G401 (cell line): Measurements from ENCODE around the gene CACNG3. TPM values are rescaled to one million over a fixed set of nuclear protein-coding genes. Genes with fewer than 3 reads are reported as not detected.
"Not testable (repeated sequence)": the region's sequence is repeated elsewhere in the genome, so short reads cannot be mapped to it uniquely, and the experiment has no call there.

Experiments used
- DNase-seq: peaks from one replicate; pipeline ENCODE4 v3.0.0-alpha.2; 2015; ENCODE audit warnings: low spot score
- in situ Hi-C: cut with HindIII; loops from 2 replicates; pipeline ENCODE4 v1.10.0; 2016; ENCODE audit warnings: low sequenced_read_pairs, mixed read lengths
- total RNA-seq: library from RNA; depleted of rRNA; stranded (reverse); fragments of >200 nt; shearing (Covaris generic); gene quantifications from 2 replicates; pipeline ENCODE4 v1.2.3, GENCODE V29; 2014; rRNA removed

The CACNG3 gene
- not detected in 2 replicates for total RNA-seq

DNA sequence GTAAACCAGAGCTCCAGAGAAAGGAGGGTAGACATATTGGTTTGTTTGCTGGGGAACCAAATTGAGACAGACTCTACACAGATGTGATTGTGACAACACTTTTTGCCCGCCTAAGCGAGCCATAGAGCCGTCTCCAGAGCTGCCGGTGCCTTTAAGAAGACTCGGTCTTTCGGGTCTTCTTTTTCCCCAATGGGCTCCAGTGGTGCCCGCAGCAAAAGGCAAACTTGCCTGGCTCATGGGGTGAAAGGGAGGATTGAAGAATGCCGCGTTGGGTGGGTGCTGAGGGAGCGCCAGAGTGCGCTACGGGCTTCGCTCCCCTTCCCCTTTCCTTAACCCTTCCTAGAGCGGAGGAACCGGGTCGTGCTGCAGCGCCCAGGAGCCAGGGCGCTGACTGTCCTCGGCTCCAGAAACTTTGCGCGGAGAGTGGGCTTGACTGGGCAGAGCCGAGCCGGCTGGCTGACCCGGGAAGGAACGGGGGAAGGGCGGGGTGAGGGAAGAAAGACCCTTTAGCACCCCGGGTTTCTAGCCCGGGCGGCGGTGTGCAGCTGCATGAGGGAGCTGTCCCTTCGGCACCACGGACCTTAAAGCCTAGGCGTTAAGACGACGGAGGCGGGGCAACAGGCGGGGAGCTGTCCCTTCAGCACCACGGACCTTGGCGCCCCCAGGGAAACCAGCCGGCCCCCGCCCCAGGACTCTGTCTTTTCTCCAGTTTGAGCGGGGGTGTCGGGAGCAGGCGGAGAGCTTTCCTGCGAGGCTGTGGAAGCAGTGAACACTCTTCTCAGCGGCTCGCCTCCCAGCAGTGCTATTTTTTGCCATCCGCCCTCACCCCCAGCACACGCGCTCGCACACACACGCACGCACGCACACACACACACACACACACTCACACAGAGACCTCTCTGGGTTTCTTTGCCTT is at the start of gene CACNG3:
Gene CACNG3, plus strand, starts transcription at position 880 of the 916 bp plus-strand sequence. CDS start 420 bp downstream, outside the sequence.
- in situ Hi-C loops, result no loop called here
- no peak for DNase-seq

DNA sequence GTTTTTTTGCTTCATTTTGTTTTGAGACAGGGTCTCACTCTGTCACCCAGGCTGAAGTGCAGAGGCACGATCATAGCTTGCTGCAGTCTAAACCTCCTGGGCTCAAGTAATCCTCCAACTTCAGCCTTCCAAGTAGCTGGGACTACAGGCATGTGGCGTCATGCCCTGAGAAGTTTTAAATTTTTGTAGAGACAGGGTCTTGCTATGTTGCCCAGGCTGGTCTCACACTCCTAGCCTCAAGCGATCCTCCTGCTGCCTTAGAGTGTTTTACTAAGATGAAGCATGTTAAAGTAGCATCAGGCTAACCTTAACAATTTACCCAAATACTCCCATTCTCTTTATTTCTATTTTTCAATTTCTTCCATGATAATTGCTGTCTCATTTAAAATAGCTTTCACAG is 49.2 kb upstream of the CACNG3 start:
- no peak for DNase-seq
- in situ Hi-C loops, result no loop called here

DNA sequence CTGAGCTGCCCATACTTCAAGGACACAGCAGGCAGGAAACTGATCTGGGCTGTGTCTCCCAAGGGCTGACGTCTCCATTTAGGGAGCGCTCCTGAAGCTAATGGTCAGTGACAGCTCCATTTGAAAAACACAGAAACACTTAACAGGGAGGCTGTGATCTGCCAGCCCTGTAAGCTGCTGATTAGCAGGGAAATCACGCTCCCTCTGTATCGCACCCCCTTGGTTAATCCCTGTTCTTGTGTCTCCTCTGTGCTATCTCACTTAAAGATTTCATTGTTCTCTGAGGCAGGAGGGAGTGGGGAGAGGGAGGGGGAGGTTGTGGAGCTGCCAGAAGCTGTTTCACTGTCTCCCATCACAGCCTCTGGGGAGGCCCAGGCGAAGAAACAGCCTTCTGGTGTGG is 47.4 kb upstream of the CACNG3 start:
- in situ Hi-C loops, result no loop called here
- peak; percentile 90 for DNase-seq

DNA sequence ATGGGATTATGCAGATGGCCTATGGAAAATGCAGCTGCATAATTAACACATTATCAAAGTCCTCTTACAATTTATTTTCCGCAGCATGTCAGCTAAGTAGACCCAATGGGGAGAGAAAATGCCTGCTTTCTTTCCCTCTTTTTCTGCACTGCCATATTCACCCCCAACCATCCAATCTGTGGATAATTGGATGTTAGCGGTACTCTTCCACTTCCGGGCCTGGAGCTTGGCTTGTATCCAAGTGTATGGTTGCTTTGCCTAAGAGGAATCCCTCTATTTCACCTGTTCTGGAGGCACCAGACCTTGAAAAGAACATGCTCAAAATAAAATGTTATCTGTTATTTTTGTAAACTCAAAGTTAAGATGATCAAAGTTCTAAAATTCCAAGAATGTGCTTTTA is 41.1 kb upstream of the CACNG3 start:
- DNase-seq, result no peak
- in situ Hi-C loops, result no loop called here

DNA sequence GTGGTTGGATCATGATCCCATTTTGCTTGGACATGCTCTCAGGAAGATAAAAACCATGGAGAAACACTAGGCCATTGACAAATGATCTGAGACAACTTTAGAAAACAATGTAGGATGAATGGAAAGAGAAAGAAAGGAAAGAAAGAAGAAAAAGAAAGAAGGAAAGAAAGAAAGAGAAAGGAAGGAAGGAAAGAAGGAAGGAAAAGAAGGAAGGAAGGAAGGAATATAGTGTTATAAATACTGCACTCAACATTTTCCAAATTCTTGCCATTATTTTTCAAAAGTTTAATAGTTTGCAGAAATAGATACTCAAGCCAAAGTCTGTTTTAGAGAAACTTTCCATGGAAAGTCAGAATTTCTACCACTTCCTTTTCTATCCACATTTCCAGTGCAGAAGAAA is 39.2 kb upstream of the CACNG3 start:
- in situ Hi-C loops, result no loop called here

DNA sequence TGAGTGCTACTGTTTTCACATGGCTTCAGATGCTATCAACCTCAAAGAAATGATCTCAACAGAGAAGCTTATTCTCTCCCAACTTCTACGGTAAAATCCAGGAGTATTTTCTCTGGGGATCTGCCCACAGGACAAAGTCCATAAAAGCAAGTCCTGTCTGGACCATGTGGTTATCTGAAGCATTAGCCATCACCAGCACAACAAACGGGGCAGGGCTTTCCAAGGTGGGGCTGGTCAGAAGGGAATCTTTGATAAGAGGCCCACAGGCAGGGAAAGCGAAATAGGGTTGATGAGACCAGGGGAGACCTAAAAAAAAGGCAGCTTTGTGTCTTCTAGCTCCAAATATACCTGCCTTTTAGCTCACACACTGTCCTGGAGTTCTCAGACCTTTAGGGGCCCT is 38.7 kb upstream of the CACNG3 start:
- no peak for DNase-seq
- in situ Hi-C loops, result no loop called here

More for the DNA sequence above, 39.2 kb upstream of the CACNG3 start:
- DNase-seq, result no peak

GRCh38 chr16:24218299-24218698 is 37.8 kb upstream of the CACNG3 start:
- no peak for DNase-seq
- in situ Hi-C loops, result no loop called here

GRCh38 chr16:24221219-24221618 is 34.9 kb upstream of the CACNG3 start:
- in situ Hi-C loops, result no loop called here
- no peak for DNase-seq

DNA sequence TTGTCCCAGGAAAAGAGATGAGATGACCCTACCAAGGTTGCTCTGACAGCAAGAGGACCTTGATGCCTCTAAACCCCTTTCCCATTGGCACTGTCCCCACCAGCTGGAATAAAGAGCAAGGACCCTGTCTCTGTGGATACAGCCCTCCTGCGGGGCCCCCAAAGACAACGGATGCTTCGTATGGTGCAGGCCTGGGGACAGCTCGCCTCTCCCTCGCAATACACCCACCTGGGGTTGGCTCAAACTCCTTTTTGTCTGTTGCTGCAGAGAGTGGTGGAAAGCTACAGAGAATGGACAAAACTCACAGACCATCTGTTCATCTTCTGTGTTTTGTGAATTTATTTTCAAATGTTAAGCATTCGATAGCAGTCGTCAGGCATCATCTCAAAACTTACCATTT is 27.6 kb upstream of the CACNG3 start:
- in situ Hi-C loops, result no loop called here
- no peak for DNase-seq

DNA sequence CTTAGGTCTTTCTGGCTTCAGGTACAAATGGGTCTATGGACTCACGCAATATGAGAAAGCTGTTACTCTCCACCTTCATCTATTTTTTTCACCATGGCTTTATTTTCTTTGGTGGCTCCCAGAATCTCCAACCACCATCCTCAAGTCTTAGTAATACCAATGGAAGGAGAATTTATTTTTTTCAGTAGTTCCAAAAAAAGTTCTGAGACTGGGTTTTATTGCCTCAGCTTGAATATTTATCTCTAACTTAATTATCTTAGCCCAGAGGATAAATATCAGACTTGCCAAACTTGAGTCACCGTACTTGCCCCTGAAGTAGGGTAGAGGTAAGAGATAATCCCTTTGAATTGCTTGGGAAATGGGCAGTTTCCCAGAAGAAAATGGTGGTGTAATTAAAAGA is 23.2 kb upstream of the CACNG3 start:
- no peak for DNase-seq
- in situ Hi-C loops, result no loop called here

GRCh38 chr16:24234737-24235136 is 21.4 kb upstream of the CACNG3 start:
- in situ Hi-C loops, result no loop called here

DNA sequence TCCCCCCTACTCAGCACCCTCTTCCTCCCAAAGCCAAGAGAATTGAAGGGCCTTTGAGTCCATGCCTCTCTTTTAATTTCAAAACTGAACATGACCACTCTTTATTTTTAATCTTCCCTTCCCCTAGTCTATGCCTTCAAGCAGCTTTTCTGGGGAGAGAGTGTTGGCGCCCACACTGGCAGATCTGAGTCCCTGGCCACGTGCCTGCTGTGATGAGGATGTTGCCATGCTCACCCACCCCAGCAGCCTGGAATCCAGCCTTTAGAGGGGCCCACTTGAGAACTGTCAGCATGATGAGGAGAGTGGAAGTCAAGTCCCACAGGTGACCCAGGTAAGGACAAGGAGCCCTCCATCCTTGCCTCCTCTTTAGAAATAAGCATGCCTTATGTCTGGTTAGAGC is 20.3 kb upstream of the CACNG3 start:
- no peak for DNase-seq
- in situ Hi-C loops, result no loop called here

More at GRCh38 chr16:24234737-24235136, 21.4 kb upstream of the CACNG3 start:
- no peak for DNase-seq

DNA sequence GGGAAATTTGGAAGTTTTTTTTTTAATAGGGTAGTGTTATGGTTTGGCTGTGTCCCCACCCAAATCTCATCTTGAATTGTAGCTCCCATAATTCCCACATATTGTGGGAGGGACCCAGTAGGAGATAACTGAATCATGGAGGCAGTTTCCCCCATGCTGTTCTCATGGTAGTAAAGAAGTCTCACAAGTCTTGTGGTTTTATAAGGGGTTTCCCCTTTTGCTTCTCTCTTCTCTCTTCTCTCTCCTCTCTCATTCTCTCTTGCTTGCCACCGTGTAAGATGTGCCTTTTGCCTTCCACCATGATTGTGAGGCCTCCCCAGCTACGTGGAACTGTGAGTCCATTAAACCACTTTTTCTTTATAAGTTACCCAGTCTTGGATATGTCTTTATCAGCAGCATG is 17.3 kb upstream of the CACNG3 start:
- DNase-seq, in situ Hi-C loops: not testable (repeated sequence)

GRCh38 chr16:24246911-24247607 is 9.1 kb upstream of the CACNG3 start:
- DNase-seq, result no peak
- in situ Hi-C loops, result no loop called here

DNA sequence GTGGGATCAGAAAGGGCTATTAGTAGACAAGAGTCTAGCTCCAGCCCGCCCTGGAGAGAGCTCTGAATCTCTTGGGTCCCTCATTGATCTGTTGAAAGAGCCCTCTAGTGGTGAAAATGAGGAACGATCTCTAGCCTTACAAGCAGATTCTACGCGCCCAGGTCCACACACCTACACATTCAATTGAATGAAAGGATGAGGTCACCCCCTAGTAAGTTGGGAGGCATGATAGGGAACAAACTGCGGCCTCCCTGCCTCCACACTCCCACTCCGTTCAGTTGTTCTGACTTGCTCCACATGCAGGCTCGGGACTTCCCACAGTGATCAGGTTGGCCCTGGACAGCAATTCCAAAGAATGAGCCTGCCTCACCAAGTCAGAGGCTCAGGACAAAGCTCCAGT is 2.9 kb upstream of the CACNG3 start:
- in situ Hi-C loops, result no loop called here
- DNase-seq, result peak; percentile 71

DNA sequence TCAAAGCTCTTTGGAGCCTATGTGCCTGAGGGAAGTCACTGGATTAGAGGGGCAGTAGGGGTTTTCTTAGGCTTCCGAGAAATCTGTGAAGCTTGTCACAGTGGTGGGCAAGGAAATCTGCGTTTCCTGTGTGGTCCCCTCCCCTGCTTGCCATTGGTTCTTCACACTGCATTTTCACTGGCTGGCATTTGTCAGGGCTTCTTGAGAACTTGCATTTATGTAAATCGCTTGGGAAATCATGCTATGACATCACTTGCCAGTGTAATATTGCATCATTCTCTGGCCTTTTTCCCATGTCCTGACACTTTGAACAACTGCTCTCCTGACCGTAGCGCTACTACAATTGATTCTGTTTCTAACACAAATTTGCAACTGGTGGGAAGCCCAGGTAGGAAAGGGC is 1.8 kb downstream of the CACNG3 start:
- DNase-seq, result no peak

GRCh38 chr16:24258791-24259190 is 2.7 kb downstream of the CACNG3 start:
- in situ Hi-C loops, result no loop called here
- no peak for DNase-seq

More for the DNA sequence above, 1.8 kb downstream of the CACNG3 start:
- in situ Hi-C loops, result no loop called here

DNA sequence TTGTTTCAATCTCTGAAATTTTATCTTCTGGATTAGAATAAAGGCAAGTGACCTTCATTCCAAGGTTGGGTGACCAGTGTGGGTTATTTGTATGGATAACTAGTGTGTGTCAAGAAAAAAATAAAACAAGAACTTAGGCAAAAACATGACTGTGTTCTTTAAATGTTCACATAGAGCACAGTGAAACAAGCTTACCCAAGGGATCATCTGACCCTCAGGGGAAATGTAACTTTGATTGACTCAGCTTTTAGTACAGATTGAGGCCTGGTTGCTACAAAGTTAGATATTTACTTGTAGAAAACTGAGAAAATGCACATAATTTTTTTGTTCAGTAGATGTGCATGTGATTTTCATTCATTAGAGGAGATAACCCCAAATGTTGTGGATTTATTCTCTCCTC is 6.7 kb downstream of the CACNG3 start:
- no peak for DNase-seq
- in situ Hi-C loops, result no loop called here

DNA sequence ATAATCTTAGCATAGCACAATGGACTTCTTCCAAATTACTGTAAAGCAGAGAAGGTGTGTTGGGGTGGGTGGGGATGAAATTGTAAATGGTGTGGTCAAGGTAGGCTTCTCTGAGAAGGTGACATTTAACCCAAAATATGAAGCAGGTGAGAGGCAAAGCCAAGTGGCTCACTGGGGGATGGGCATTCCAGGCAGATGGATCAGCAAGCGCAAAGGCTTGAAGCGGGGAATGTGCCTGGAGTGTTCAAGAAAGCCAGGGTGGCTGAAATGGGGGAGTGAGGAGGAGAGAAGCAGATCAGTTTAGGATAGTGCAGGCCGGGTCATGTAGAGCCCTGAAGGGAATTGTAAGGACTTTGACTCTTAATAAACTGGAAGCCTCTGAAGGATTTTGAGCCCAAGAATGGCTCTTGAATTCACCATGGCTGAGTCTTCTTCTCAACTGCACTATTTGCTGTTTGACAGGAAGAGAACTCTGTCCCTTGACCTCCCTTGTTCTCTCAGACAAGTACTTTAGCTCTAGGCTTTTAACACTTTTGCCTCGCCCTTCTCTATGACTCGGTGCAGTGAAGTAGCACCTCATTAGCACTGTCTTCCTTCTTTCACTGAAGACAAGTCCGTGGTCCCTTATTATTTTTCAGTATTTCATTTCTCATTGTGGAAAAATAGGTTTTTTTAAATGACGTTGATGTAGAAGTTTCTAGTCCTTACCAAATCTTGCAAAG is 14.7 kb downstream of the CACNG3 start:
- DNase-seq, result no peak
- in situ Hi-C loops, result no loop called here

- no peak for DNase-seq
- in situ Hi-C loops, result no loop called here
Observed at GRCh38 chr16:24272379-24272778, 16.2 kb downstream of the CACNG3 start.
